HG03103 (cell line): Measurements from ENCODE around the gene GCN1.

Experiments
- ATAC-seq: cut with Tn5 transposase; IDR thresholded peaks from one replicate; pipeline ENCODE4 v1.9.1; 2021; ENCODE audit warnings: low read depth; ENCODE audit not compliant: unreplicated experiment

The GCN1 gene

GRCh38 chr12:120155072-120155471 lies 39.4 kb downstream of the GCN1 start:
- no peak for ATAC-seq

- ATAC-seq, result no peak
These were observed 43.5 kb downstream of the GCN1 start for GRCh38 chr12:120150919-120151525.

GRCh38 chr12:120148011-120148410 lies 46.5 kb downstream of the GCN1 start:
- ATAC-seq, result no peak

GRCh38 chr12:120145164-120145563 lies 49.4 kb downstream of the GCN1 start:
- ATAC-seq, result no peak

GRCh38 chr12:120144215-120144614 lies 50.3 kb downstream of the GCN1 start:
- ATAC-seq, result no peak

- no peak for ATAC-seq
These were observed 52.2 kb downstream of the GCN1 start for GRCh38 chr12:120142231-120142877.

GRCh38 chr12:120141336-120141735 lies 53.2 kb downstream of the GCN1 start:
- no peak for ATAC-seq

GRCh38 chr12:120140603-120141002 lies 53.9 kb downstream of the GCN1 start:
- no peak for ATAC-seq

- ATAC-seq, result no peak
These were observed 54.6 kb downstream of the GCN1 start for GRCh38 chr12:120139958-120140357.

- ATAC-seq, result no peak
These were observed 56.1 kb downstream of the GCN1 start for GRCh38 chr12:120138366-120138765.

- no peak for ATAC-seq
These were observed 56.7 kb downstream of the GCN1 start for GRCh38 chr12:120137833-120138232.

- no peak for ATAC-seq
These were observed 58.3 kb downstream of the GCN1 start for GRCh38 chr12:120136093-120136770.

- ATAC-seq, result no peak
These were observed 60.1 kb downstream of the GCN1 start for GRCh38 chr12:120134307-120134980.

- peak; percentile 87 for ATAC-seq
These were observed 61.6 kb downstream of the GCN1 start for GRCh38 chr12:120132863-120133385.

- ATAC-seq, result no peak
These were observed 62.3 kb downstream of the GCN1 start for GRCh38 chr12:120132054-120132836.

GRCh38 chr12:120131116-120131515 lies 63.4 kb downstream of the GCN1 start:
- ATAC-seq, result no peak

- no peak for ATAC-seq
These were observed 64.5 kb downstream of the GCN1 start for GRCh38 chr12:120130011-120130410.

- no peak for ATAC-seq
These were observed 67.9 kb downstream of the GCN1 start for GRCh38 chr12:120126635-120127005.

GRCh38 chr12:120125792-120126634 lies 68.5 kb downstream of the GCN1 start:
- no peak for ATAC-seq

GRCh38 chr12:120125029-120125428 lies 69.5 kb downstream of the GCN1 start:
- ATAC-seq, result no peak
